GM18909 (cell line): ENCODE measurements around the gene FHL3.
"Not testable (repeated sequence)": the region's sequence is repeated elsewhere in the genome, so short reads cannot be mapped to it uniquely, and the experiment has no call there.

Experiments used
- ATAC-seq: cut with Tn5 transposase; IDR thresholded peaks from one replicate; pipeline ENCODE4 v1.9.1; 2021; ENCODE audit warnings: mild to moderate bottlenecking; ENCODE audit not compliant: unreplicated experiment, poor library complexity

Gene FHL3

DNA sequence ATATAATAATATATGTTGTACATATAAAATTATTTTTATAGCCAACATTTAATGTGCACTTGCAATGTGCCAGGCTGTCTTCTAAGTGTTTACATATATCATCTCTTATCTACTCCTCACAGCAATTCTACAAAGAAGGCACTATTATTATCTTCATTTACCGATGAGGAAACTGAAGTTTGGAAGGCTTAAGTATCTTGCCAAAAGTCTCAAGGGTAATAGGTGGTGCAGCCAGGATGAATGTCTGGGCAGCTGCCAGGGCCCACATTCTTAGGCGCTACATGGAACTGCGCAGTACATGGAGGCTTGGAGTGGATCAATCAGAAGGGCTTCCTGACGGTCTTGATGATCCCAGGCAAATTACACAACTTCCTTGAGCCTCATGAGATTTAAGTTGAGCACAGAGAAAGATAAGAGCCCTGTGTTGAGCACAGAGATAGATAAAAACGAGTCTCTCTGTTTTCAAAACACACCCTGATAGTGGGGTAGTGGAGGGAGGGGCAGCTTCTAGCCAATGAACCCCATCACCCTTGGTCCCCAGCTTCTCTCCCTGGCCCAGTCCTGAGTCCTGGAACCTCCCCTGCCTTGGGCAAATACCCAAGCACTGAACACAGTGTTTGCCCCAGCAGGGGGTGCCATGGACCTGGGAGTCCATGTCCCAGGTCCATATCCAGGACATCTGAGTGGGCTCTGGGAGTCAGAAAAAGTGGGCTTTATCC is 32.1 kb upstream of the FHL3 start:
- no peak for ATAC-seq

- ATAC-seq = no peak
Measured at GRCh38 chr1:38034871-38035270, 29.6 kb upstream of the FHL3 start.

DNA sequence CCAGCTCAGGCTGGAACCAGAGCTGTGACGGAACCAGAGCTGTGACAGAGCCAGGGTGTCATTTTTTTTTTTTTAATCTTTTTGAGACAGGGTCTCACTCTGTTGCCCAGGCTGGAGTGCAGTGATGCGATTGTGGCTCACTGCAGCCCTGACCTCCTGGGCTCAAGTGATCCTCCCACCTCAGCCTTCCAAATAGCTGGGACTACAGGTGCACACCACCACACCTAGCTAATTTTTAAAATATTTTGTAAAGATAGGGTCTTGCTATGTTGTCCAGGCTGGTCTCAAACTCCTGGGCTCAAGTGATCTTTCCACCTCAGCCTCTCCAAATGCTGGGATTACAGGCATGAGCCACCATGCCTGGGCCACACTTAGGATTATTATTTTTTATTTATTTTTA is 27.7 kb upstream of the FHL3 start:
- not testable (repeated sequence) for ATAC-seq

- ATAC-seq = no peak
Measured at GRCh38 chr1:38031513-38031866, 26.2 kb upstream of the FHL3 start.

GRCh38 chr1:38030596-38031512 is 25.5 kb upstream of the FHL3 start:
- no peak for ATAC-seq

DNA sequence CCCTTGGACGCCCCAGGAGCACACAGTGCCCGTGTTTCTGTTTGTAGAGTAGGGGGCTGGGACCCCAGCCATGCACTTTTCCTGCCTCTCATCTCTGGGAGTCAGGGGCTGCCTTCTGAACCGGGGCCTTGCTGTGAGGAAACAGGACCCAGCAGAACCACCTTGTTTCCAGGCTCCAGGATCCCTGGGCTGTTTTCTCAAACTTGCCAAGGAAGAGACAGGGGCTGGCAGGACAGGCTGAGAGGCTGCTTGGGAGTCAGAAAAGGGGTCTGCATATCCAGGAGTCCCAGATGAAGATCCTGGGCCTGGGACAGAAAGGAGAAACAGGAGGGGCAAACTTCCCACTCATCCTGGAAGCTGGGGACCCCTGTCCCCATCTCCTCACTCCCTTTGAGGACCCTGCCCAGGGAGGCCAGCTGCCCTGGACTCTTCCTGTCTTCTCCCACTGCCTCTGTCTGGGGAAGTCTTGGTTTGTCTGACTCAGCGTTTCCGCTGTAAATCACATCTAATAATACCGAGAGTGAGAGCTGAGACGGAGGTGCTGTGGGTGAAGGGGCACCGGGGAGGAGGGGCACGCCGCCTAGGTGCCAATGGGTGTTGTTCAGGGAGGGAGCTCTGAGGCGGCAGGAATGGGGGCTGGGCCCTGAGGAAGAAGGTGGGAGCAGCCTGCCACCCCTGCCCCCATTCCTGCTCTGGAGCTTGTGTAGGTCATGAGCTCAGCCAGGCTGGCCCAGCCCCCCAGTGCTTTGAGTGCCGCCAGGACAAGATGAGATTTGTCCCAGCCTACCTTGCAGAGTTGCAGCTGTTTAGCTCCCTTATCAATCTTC is 24.6 kb upstream of the FHL3 start:
- ATAC-seq = peak; percentile 48

- ATAC-seq = no peak
Measured at GRCh38 chr1:38029081-38029681, 23.9 kb upstream of the FHL3 start.

DNA sequence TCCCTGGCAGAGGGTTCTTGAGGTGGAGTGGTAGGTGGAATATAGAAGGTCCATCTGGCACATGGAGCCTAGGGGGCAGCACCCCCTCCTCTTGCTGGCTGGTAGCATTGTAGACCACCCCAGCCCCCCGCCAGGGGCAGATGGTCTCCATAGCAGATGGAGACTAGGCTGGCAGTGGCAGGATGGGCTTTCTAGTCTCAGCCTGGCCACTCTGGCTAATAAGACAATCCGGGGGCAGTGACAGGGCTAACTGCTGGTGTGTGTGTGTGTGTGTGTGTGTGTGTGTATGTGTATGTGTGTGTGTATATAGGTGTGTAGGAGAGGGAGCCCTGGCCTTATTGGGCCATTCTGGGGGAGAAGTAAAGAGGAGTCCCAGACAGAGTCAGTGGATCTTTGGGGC is 23.4 kb upstream of the FHL3 start:
- ATAC-seq = peak; percentile 2

DNA sequence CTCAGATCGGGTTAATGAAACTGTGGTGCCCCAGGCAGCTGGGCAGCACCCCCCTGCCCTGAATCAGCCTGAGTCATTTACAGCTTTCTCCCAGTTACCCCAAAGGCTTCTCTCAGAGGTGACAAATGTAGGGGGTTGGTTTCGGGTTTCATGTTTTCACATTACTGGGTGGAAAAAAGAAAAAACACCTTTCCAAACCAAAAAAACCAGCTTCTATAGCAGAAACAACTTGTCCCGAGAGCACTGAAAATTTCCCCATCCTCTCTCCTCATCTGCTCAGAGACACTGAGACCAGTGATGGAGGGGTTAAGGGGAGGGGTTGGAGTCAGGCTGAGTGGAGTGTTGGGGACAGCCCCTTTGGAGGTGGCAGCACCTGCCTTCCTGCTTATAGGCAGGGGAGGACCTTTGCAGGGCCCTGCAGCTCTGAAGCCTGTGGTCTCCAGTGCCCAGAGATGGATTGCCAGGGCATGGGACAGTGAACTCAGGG is 22.8 kb upstream of the FHL3 start:
- peak; percentile 75 for ATAC-seq

DNA sequence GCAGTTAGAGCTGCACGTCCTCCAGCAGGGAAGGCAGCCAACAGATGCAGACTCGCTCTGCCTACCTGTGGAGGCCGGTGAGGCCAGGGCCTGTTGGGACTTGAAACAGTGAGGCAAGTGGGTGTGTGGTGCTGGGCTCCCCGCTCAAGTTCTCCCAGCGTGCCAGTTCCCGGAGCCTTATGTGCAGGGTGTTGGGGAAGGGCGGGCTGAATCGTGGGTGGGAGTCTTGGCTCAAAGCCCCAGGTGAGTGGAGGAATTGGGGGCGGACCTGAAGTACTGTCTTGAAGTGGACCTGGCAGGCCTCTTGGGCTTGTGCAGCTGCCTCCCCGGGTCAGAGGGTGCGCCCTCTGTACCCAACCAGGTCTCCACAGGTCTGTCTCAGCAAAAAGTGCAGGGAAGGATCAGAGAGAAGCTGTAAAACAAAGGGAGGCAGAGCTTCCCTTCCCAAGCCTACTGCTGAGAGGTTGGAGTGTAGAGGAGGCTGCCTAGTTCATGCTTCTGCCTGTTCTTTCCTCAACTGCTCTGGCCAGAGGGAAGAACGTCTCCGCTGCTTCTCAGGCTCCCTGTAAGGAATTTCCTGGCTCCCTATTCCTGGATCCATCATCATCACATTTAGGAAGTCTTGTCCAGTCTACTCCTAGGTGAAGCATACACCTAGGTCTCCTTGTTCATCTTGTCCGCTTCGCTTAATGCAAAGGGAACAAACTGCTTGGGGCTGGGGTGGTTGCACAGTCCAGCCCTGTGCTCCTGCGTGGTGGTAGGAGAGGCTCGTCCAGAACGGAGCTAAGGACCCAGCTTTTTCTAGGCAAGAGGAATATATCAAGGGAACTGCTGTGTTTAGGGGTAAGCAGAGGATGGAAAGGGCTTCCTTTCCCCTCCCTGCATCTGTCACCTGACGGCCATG is 22.1 kb upstream of the FHL3 start:
- ATAC-seq = no peak

GRCh38 chr1:38026592-38027200 is 21.4 kb upstream of the FHL3 start:
- no peak for ATAC-seq

- no peak for ATAC-seq
Measured at GRCh38 chr1:38025664-38026063, 20.4 kb upstream of the FHL3 start.

- ATAC-seq = no peak
Measured at GRCh38 chr1:38025233-38025632, 19.9 kb upstream of the FHL3 start.

DNA sequence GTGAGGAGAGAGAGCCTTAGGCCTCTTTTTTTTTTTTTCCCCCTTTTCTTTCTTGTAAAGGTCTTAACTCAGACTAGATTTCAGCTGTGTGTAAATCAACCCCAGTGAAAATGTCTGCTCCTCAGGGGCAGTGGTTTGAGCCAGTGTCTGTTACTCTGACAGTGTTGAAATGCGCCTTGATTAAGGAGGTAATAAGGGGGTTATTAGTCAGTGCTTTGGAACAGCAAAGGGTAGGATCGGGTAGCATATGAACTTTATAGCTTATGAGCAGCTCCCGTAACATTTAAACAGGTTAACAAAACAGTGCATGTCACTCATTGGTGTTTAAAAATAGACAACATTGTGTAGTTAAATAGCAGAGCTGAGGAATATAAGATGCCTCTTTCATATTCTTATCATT is 17.5 kb upstream of the FHL3 start:
- ATAC-seq = no peak

GRCh38 chr1:38021969-38022368 is 16.7 kb upstream of the FHL3 start:
- no peak for ATAC-seq

DNA sequence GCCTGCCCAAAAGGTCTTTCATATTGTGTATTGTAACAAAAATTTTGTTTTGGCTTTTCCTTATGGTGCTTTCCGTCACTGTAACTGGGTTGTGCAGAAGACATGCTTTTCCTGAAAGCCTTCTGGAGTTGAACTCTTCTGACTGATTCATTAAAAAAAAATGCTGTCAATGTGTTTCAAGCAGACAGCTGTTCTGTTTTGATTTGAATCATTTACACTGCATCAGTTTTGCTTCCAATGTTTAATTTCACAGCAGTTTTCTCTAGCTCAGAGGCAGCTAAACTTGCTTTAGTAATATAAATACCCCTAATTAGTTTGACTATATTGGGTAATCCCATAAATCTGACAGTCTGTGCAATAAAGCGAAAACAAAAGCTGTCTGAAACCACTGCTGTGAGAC is 15.1 kb upstream of the FHL3 start:
- ATAC-seq = no peak

DNA sequence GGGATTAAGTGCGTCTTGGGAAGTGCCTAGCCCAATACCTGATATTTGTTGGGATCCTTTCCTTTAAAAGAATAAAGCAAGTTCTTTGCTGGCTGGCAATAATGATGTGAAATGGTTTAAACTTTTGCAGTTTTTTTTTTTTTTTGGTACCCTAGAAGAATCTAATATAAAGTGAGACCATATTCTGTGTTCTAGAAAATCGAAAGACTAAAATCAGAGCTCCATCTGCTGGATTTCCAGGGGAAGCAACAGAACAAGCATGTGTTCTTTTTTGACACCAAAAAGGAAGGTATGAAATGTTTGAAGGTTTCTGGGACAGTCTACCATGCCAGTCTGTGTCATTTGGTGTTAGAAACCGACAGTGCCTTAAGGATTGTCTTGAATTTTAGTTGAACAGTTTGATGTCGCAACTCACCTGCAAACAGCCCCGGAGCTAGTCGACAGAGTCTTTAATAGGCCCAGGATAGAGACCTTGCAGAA is 13.6 kb upstream of the FHL3 start:
- ATAC-seq = no peak

DNA sequence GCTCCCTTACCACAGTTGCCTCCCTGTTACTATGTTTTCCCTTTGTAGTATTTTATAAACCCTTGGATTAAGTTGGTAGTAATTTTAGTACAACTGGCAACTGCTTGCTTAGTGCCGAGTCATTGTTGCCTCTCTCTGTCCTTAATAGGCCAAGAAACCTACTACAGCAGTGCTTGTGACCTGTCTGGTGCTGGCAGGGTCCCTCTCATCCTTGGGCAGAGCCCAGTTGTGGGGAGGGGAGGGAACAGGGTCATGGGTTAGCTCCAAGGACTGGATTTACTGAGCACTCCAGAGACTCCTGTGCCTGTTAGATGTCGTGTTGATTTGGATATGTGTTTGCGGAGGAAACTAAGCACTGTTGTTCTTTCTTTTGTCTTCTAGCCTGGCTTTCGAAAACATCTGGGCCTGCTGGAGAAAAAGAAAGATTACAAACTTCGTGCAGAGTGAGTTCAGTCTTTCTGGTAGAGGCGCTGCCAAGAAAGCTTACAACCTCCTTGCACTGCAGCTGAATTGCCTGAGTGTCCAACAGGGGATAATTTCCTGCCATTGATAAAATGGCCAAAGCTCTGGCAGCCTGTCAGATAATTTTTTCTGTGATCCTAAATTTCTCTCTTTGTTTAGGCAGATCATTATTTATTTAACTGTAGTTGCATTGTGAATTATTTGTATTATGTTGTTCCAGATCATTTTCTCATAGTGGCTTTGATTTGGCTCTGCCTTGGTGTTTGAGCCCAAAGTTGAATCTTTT is 10.8 kb upstream of the FHL3 start:
- ATAC-seq = no peak
